GM23338 (cell line): Measurements from ENCODE around the gene CLASP2. TPM values are rescaled to one million over a fixed set of nuclear protein-coding genes. Genes with fewer than 3 reads are reported as not detected.
"Not testable (repeated sequence)": the region's sequence is repeated elsewhere in the genome, so short reads cannot be mapped to it uniquely, and the experiment has no call there.

Experiments
- ATAC-seq: fragments of 200-7000 bp; cut with Tn5 transposase; 3 replicates; pipeline ENCODE4 v1.9.1; 2020
- DNase-seq: peaks from one replicate; pipeline ENCODE4 v3.0.0-alpha.2; 2015; ENCODE audit warnings: low spot score
- H2AFZ ChIP-seq: fragments of 200-600 bp; sonication (generic); 2 replicates; pipeline ENCODE4 v1.8.0; 2016; ENCODE audit warnings: antibody characterized with exemption, mild to moderate bottlenecking, moderate library complexity
- H3F3A ChIP-seq: fragments of 200-600 bp; sonication (generic); replicated peaks from 2 replicates; pipeline ENCODE4 v1.8.0; 2017; ENCODE audit warnings: antibody characterized with exemption, mixed run types, low read depth
- H3K27ac ChIP-seq: fragments of 200-600 bp; sonication (generic); 2 replicates; pipeline ENCODE4 v1.6.1; 2016; ENCODE audit warnings: low read depth
- H3K27me3 ChIP-seq: fragments of 200-600 bp; sonication (generic); 2 replicates; pipeline ENCODE4 v1.8.0; 2016; ENCODE audit warnings: mild to moderate bottlenecking, mixed run types, moderate library complexity; ENCODE audit not compliant: insufficient read depth
- H3K36me3 ChIP-seq: fragments of 200-600 bp; sonication (generic); 2 replicates; pipeline ENCODE4 v1.8.0; 2016; ENCODE audit warnings: mild to moderate bottlenecking; ENCODE audit not compliant: insufficient read depth
- H3K4me1 ChIP-seq: fragments of 200-600 bp; sonication (generic); 2 replicates; pipeline ENCODE4 v1.8.0; 2016; ENCODE audit warnings: mild to moderate bottlenecking, moderate library complexity; ENCODE audit not compliant: insufficient read depth
- H3K4me2 ChIP-seq: fragments of 200-600 bp; sonication (generic); 2 replicates; pipeline ENCODE4 v1.7.1; 2017; ENCODE audit warnings: mixed run types
- H3K4me3 ChIP-seq: fragments of 200-600 bp; sonication (generic); 2 replicates; pipeline ENCODE4 v1.6.1; 2016; ENCODE audit warnings: mixed run types
- H3K79me2 ChIP-seq: fragments of 200-600 bp; sonication (generic); replicated peaks from 2 replicates; pipeline ENCODE4 v1.8.0; 2017; ENCODE audit warnings: mild to moderate bottlenecking; ENCODE audit not compliant: insufficient read depth
- H3K9me2 ChIP-seq: fragments of 200-600 bp; sonication (generic); 2 replicates; pipeline ENCODE4 v1.8.0; 2017; ENCODE audit not compliant: insufficient read depth
- H4K20me1 ChIP-seq: fragments of 200-600 bp; sonication (generic); replicated peaks from 2 replicates; pipeline ENCODE4 v1.8.0; 2017; ENCODE audit warnings: mild to moderate bottlenecking; ENCODE audit not compliant: insufficient read depth
- H3K27ac Mint-ChIP-seq: 2 replicates; pipeline ENCODE4 v1.8.0; 2020; ENCODE audit warnings: inconsistent platforms, mild to moderate bottlenecking, moderate library complexity, mixed read lengths
- H3K27me3 Mint-ChIP-seq: 3 replicates; pipeline ENCODE4 v1.8.0; 2022; ENCODE audit warnings: low read depth, mild to moderate bottlenecking, moderate library complexity, mixed read lengths, inconsistent platforms; ENCODE audit not compliant: insufficient read depth, poor library complexity
- H3K36me3 Mint-ChIP-seq: 3 replicates; pipeline ENCODE4 v1.8.0; 2021; ENCODE audit warnings: low read depth, mild to moderate bottlenecking, inconsistent platforms, moderate library complexity, mixed read lengths
- H3K4me1 Mint-ChIP-seq: 3 replicates; pipeline ENCODE4 v1.8.0; 2020; ENCODE audit warnings: mild to moderate bottlenecking, inconsistent platforms, mixed read lengths
- H3K4me3 Mint-ChIP-seq: 3 replicates; pipeline ENCODE4 v1.8.0; 2021; ENCODE audit warnings: moderate library complexity, mild to moderate bottlenecking, inconsistent platforms, mixed read lengths
- H3K9me3 Mint-ChIP-seq: 3 replicates; pipeline ENCODE4 v1.8.0; 2020; ENCODE audit warnings: moderate library complexity, mild to moderate bottlenecking, inconsistent platforms, mixed read lengths
- CREB1 ChIP-seq: fragments of 250-450 bp; sonication (Bioruptor Pico); IDR thresholded peaks from 2 replicates; pipeline ENCODE4 v1.5.0; 2020; ENCODE audit warnings: low read depth, mild to moderate bottlenecking, moderate library complexity
- EZH2 ChIP-seq: fragments of 200-600 bp; sonication (generic); IDR thresholded peaks from one replicate; pipeline ENCODE4 v1.8.0; 2017; ENCODE audit warnings: antibody characterized with exemption, mild to moderate bottlenecking, low read depth; ENCODE audit not compliant: unreplicated experiment
- EZH2phosphoT487 ChIP-seq: fragments of 200-600 bp; sonication (generic); IDR thresholded peaks from one replicate; pipeline ENCODE4 v1.8.1; 2018; ENCODE audit warnings: antibody characterized with exemption; ENCODE audit not compliant: unreplicated experiment
- JUNB ChIP-seq: IDR thresholded peaks from one replicate; pipeline ENCODE4 v1.6.1; 2016; ENCODE audit warnings: antibody characterized with exemption; ENCODE audit not compliant: unreplicated experiment
- NANOG ChIP-seq: IDR thresholded peaks from 2 replicates; pipeline ENCODE4 v1.6.1; 2016; ENCODE audit warnings: antibody characterized with exemption, borderline replicate concordance
- POLR2AphosphoS5 ChIP-seq: IDR thresholded peaks from 2 replicates; pipeline ENCODE4 v1.6.1; 2016; ENCODE audit warnings: antibody characterized with exemption, low read depth
- ZNF114 ChIP-seq: fragments of 250-450 bp; sonication (Bioruptor Pico); IDR thresholded peaks from 2 replicates; pipeline ENCODE4 v1.5.0; 2020; ENCODE audit warnings: mild to moderate bottlenecking, moderate library complexity
- ZNF331 ChIP-seq: fragments of 250-450 bp; sonication (Bioruptor Pico); IDR thresholded peaks from 2 replicates; pipeline ENCODE4 v1.5.0; 2020; ENCODE audit warnings: low read depth, mild to moderate bottlenecking, moderate library complexity
- ZNF462 ChIP-seq: fragments of 250-450 bp; sonication (Bioruptor Pico); IDR thresholded peaks from 2 replicates; pipeline ENCODE4 v1.5.0; 2020; ENCODE audit warnings: mild to moderate bottlenecking, moderate library complexity
- polyA plus RNA-seq: library from polyadenylated mRNA; unstranded; fragments of >200 nt; fragmentation: Nextera tagmentation; extraction: Ambion mirVana; gene quantifications from 2 replicates; pipeline ENCODE4 v1.2.1, GENCODE V29; 2016
- total RNA-seq: library from RNA; depleted of rRNA; stranded (reverse); fragments of >200 nt; shearing (Covaris generic); gene quantifications from 2 replicates; pipeline ENCODE4 v1.2.3, GENCODE V29; 2014

The CLASP2 gene
- total and polyA plus RNA-seq, 2 experiments from 2014 or later = 12.8 to 74.6 TPM

GRCh38 chr3:33678073-33678472 is 40.0 kb downstream of the CLASP2 start:
- H3K4me2 ChIP-seq = no peak overlapping the region
- no peak overlapping the region for H3K27ac Mint-ChIP-seq
- no peak overlapping the region for H3K4me3 ChIP-seq
- TF ChIP-seq POLR2AphosphoS5 = no peak
- ATAC-seq (no peak), DNase-seq (no peak)
- H3K79me2 ChIP-seq = peaks cover 10% of the 10 kb centered on the region; the same call in 1 of the 2 replicates
- peaks cover 15% of the 10 kb centered on the region for H3K9me3 Mint-ChIP-seq
- H2AFZ ChIP-seq = no peak overlapping the region
- no peak overlapping the region for H3K4me3 Mint-ChIP-seq
- H3K27me3 Mint-ChIP-seq = no peaks in the 10 kb centered on the region
- no peaks in the 10 kb centered on the region for H3K9me2 ChIP-seq
- no peak overlapping the region for H3K27ac ChIP-seq
- peaks cover 61% of the 10 kb centered on the region for H3K36me3 Mint-ChIP-seq
- H3K4me1 Mint-ChIP-seq = peaks cover 3% of the 10 kb centered on the region; the same call in 2 of the 3 replicates
- no peaks in the 10 kb centered on the region for H3F3A ChIP-seq
- H3K4me1 ChIP-seq = no peaks in the 10 kb centered on the region
- H3K36me3 ChIP-seq = peaks cover 4% of the 10 kb centered on the region
- no peaks in the 10 kb centered on the region for H3K27me3 ChIP-seq
- H4K20me1 ChIP-seq = no peaks in the 10 kb centered on the region

- H3K79me2 ChIP-seq, H4K20me1 ChIP-seq, H3K4me2 ChIP-seq, H3K4me1 ChIP-seq, H3K27me3 ChIP-seq, H3K4me1 Mint-ChIP-seq, H3K27ac ChIP-seq, H3F3A ChIP-seq, H3K27me3 Mint-ChIP-seq, DNase-seq, H3K27ac Mint-ChIP-seq, ATAC-seq, H3K9me2 ChIP-seq, H2AFZ ChIP-seq, H3K4me3 ChIP-seq, H3K4me3 Mint-ChIP-seq: not testable (repeated sequence)
- peaks cover 12% of the 10 kb centered on the region for H3K36me3 ChIP-seq
- H3K9me3 Mint-ChIP-seq = peaks cover 35% of the 10 kb centered on the region
- H3K36me3 Mint-ChIP-seq = peaks cover 63% of the 10 kb centered on the region
These were observed 44.6 kb downstream of the CLASP2 start for GRCh38 chr3:33673436-33673835.

- Histone ChIP-seq H3K4me3 (no peak overlapping the region), H3K9me2 (no peaks in the 10 kb centered on the region), H3K27ac (no peak overlapping the region), H3K4me2 (no peak overlapping the region), H3K79me2 (no peaks in the 10 kb centered on the region), H3K27me3 (no peaks in the 10 kb centered on the region), H3K36me3 (peaks cover 8% of the 10 kb centered on the region; the same call in 1 of the 2 replicates), H3K4me1 (no peaks in the 10 kb centered on the region), H4K20me1 (no peaks in the 10 kb centered on the region), H2AFZ (no peak overlapping the region), H3F3A (no peaks in the 10 kb centered on the region)
- H3K4me3 Mint-ChIP-seq = no peak overlapping the region
- no peak overlapping the region for H3K27ac Mint-ChIP-seq
- no peak for DNase-seq
- H3K4me1 Mint-ChIP-seq = no peaks in the 10 kb centered on the region
- peaks cover 42% of the 10 kb centered on the region for H3K36me3 Mint-ChIP-seq
- peaks cover 24% of the 10 kb centered on the region for H3K9me3 Mint-ChIP-seq
- H3K27me3 Mint-ChIP-seq = no peaks in the 10 kb centered on the region
- no peak; the same call in 2 of the 3 replicates for ATAC-seq
- no peak for TF ChIP-seq ZNF462
- TF ChIP-seq ZNF114 (CRISPR knock-in tag) = no peak
- TF ChIP-seq CREB1 (CRISPR knock-in tag) = no peak
- TF ChIP-seq EZH2 = no peak
- TF ChIP-seq NANOG = no peak
- no peak for TF ChIP-seq EZH2phosphoT487
- no peak for TF ChIP-seq POLR2AphosphoS5
- TF ChIP-seq ZNF331 (CRISPR knock-in tag) = no peak
- no peak for TF ChIP-seq JUNB
These were observed 49.4 kb downstream of the CLASP2 start for GRCh38 chr3:33668618-33669017.
